LoVo (cell line): Measurements from ENCODE around the gene PPP2R5D.

Experiments
- DNase-seq: peaks from one replicate; pipeline ENCODE4 v3.0.0-alpha.2; 2016; ENCODE audit warnings: low spot score

Gene PPP2R5D

GRCh38 chr6:43059168-43060033 lies 75.0 kb downstream of the PPP2R5D start, which contains the start of the genes KLC4 and MRPL2:
Gene KLC4 (plus strand): TSS chr6:43059631. CDS start chr6:43061336, 1,705 bp downstream.
Gene MRPL2 (minus strand): TSS chr6:43059434. CDS start chr6:43059381, 53 bp downstream.
- peak; percentile 99 for DNase-seq

GRCh38 chr6:43060034-43060754 lies 75.8 kb downstream of the PPP2R5D start:
- peak; percentile 50 for DNase-seq

DNA sequence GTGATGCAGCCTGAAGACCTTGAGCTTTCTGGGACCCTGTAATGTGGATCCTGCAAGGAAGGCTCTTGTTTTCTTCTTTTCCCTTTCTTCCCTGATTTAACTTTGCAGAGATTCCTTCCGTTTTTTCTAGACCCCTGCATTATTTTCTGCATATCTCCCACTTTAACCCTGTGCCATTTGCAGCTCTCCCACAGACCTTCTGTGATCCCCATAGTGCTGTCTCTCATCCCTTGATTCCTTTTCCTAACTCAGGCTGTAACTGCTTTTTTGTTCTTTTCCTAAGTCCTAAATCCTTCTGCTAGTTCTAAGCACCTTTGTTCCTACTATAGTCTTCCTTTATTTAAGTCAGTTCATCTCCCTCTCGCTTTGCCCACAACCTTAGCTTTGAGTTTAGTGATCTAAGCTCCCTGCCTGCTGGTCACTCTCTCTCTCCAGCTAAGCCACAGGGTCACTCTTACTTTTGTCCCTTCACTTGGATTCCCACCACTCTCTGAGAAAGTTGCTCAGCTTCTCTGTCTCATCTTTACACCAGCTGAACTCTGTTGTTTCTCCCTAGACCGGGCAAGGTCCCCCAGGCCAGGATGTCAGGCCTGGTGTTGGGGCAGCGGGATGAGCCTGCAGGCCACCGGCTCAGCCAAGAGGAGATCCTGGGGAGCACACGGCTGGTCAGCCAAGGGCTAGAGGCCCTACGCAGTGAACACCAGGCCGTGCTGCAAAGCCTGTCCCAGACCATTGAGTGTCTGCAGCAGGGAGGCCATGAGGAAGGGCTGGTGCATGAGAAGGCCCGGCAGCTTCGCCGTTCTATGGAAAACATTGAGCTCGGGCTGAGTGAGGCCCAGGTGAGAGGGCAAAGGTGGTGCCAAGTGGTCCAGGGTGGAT lies 76.6 kb downstream of the PPP2R5D start:
- DNase-seq = no peak

GRCh38 chr6:43061861-43062260 lies 77.5 kb downstream of the PPP2R5D start:
- no peak for DNase-seq
